HL-60 (cell line): ENCODE results near the gene METTL15.

Experiments
- DNase-seq, 2 experiments: peaks; one replicate each; pipeline ENCODE4 v3.0.0-alpha.2; 2010 to 2020; ENCODE audit warnings: low read depth in 1 of 2, low spot score in 1 of 2
- H3K27ac ChIP-seq: fragments of 250-450 bp; sonication (Bioruptor Pico); replicated peaks from 2 replicates; pipeline ENCODE4 v1.5.1; 2020; ENCODE audit warnings: mild to moderate bottlenecking, moderate library complexity
- H3K27me3 ChIP-seq: fragments of 250-450 bp; sonication (Bioruptor Pico); 2 replicates; pipeline ENCODE4 v1.5.1; 2021; ENCODE audit warnings: mild to moderate bottlenecking, moderate library complexity; ENCODE audit not compliant: insufficient read depth, poor library complexity, severe bottlenecking
- H3K4me3 ChIP-seq: replicated peaks from 2 replicates; pipeline ENCODE4 v1.5.1; 2011; ENCODE audit warnings: mild to moderate bottlenecking, control low read depth, low read length; ENCODE audit not compliant: insufficient read depth
- CTCF ChIP-seq: IDR thresholded peaks from one replicate; pipeline ENCODE4 v1.5.1; 2011; ENCODE audit warnings: low read length, control low read depth, inconsistent platforms; ENCODE audit not compliant: insufficient read depth
- GABPA ChIP-seq: IDR thresholded peaks from 2 replicates; pipeline ENCODE4 v1.6.1; 2012; ENCODE audit warnings: low read depth
- POLR2AphosphoS5 ChIP-seq: IDR thresholded peaks from 2 replicates; pipeline ENCODE4 v1.6.1; 2012; ENCODE audit warnings: low read depth
- REST ChIP-seq: IDR thresholded peaks from 2 replicates; pipeline ENCODE4 v1.6.1; 2012; ENCODE audit warnings: low read depth; ENCODE audit not compliant: insufficient replicate concordance
- SPI1 ChIP-seq: IDR thresholded peaks from 2 replicates; pipeline ENCODE4 v1.6.1; 2012; ENCODE audit warnings: low read depth, mild to moderate bottlenecking, borderline replicate concordance

METTL15 gene

GRCh38 chr11:28089378-28089777 lies 18.8 kb upstream of the METTL15 start:
- Histone ChIP-seq H3K4me3 (no peak overlapping the region), H3K27me3 (no peaks in the 10 kb centered on the region), H3K27ac (no peak overlapping the region)
- no peak for TF ChIP-seq GABPA
- no peak for TF ChIP-seq SPI1
- TF ChIP-seq POLR2AphosphoS5 = no peak
- no peak for TF ChIP-seq REST
- TF ChIP-seq CTCF = no peak
- no peak for DNase-seq

DNA sequence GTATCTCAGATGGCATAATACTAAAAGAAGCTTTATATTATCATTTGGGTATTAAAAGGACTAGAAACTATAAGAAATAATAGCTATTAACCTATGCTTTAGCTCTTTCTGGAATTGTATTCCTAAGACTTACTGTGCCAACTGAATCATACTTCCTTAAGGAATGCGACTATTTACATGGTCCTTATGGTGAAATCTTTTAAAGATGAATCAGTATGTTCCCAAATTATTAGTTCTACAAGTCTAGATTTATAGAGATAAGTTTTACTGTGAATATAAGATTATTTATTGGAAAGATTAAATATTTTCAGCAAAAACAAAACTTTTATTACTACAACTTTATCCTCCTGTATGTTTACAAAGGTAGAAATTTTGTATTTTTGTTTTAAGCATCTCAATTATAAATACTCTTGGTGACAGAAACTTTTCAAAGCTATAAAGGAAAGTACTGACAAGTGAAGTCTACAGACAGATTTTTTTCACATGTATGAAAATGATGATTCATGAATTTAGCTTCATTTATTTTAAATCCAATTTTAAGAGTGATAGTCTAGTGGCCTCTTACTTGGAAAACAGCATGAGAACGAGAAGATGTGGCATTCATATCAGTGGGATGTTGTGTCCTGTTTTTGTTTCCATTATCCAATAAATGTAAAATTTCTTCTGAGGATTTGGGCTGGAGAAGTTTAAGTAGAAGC lies 18.0 kb upstream of the METTL15 start:
- H3K4me3 ChIP-seq = no peak overlapping the region
- DNase-seq = no peak
- TF ChIP-seq GABPA (no peak), POLR2AphosphoS5 (no peak), CTCF (no peak), SPI1 (no peak), REST (no peak)
- no peaks in the 10 kb centered on the region for H3K27me3 ChIP-seq
- no peak overlapping the region for H3K27ac ChIP-seq

DNA sequence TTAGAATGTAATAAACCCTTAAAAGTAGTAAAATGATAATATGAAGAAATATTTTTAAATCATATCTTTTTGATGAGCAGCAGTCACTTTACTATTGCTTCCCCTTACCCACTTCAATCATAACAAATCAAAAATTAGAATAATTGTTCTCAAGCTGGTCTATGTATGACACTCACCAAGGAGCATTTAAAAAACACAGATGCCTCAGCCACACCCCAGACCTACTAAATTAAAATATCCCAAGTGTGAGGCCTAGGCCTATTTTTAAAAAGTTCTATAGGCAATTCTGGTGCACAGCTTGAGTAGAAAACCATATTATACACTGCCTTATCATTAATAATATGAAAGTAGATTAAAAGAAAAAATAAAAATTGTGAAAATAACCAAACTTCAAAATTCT lies 15.4 kb upstream of the METTL15 start:
- Histone ChIP-seq H3K27ac (no peak overlapping the region), H3K27me3 (no peaks in the 10 kb centered on the region), H3K4me3 (no peak overlapping the region)
- TF ChIP-seq REST (no peak), CTCF (no peak), GABPA (no peak), SPI1 (no peak), POLR2AphosphoS5 (no peak)
- DNase-seq = no peak
